Measurements from ENCODE around the gene TEAD3. TPM values are rescaled to one million over a fixed set of nuclear protein-coding genes. Genes with fewer than 3 reads are reported as not detected.

The TEAD3 gene
- total and polyA plus RNA-seq, 2 of the 4 experiments (the other 2 are of a cell fraction) = 5.2 to 28.0 TPM

- Histone ChIP-seq H3K4me1 (ENCODE audit: control insufficient read depth, insufficient read depth, low read length) (peaks cover 6% of the 10 kb centered on the region), H3K9me1 (ENCODE audit: insufficient read depth, low read length) (peaks cover 4% of the 10 kb centered on the region), H4K5ac (ENCODE audit: low read depth, low read length) (no peak overlapping the region), H2BK5ac (ENCODE audit: low read depth, low read length, poor library complexity, severe bottlenecking) (no peak overlapping the region), H2BK120ac (ENCODE audit: low read depth, low read length) (no peak overlapping the region), H3K36me3 (ENCODE audit: control insufficient read depth, insufficient read depth, low read length) (peaks cover 22% of the 10 kb centered on the region), H3K9me3 (ENCODE audit: control insufficient read depth, insufficient read depth, low read length) (no peaks in the 10 kb centered on the region), H4K20me1 (ENCODE audit: insufficient read depth, low read length) (peaks cover 4% of the 10 kb centered on the region; the same call in 1 of the 2 replicates), H3K27ac (ENCODE audit: insufficient read depth, low read length) (no peak overlapping the region), H3K14ac (replicated peaks; ENCODE audit: low read depth, low read length) (no peak overlapping the region), H4K91ac (ENCODE audit: insufficient read depth, low read depth, low read length) (no peak overlapping the region), H3K4me2 (ENCODE audit: low read depth, low read length) (no peak overlapping the region; the same call in 1 of the 2 replicates), H2BK20ac (ENCODE audit: low read depth, low read length) (no peak overlapping the region), H3K79me1 (ENCODE audit: low read depth in 1 of 2, low read length in 2 of 2) (peaks cover 9 to 41% of the 10 kb centered on the region in 2 experiments), H2AK5ac (ENCODE audit: low read depth, low read length) (peak overlapping the region; percentile 87; the same call in 1 of the 2 replicates), H3K4me3 (ENCODE audit: insufficient read depth, low read depth, low read length) (no peak overlapping the region), H2BK15ac (ENCODE audit: low read depth, low read length) (no peak overlapping the region), H2AFZ (replicated peaks; ENCODE audit: low read length, poor library complexity) (no peak overlapping the region), H3K4ac (ENCODE audit: low read depth, low read length) (no peak overlapping the region), H3K27me3 (ENCODE audit: control insufficient read depth, insufficient read depth, low read length) (no peaks in the 10 kb centered on the region), H3K23ac (ENCODE audit: low read depth, low read length) (peak overlapping the region; percentile 58; the same call in 1 of the 2 replicates), H3K18ac (ENCODE audit: low read depth, low read length) (no peak overlapping the region), H3K9ac (ENCODE audit: low read depth, low read length) (no peak overlapping the region), H4K8ac (ENCODE audit: low read depth in 2 of 2, low read length in 2 of 2) (no peak overlapping the region), H3K56ac (ENCODE audit: extremely low read depth, insufficient read depth, low read length) (no peak overlapping the region), H2AK9ac (replicated peaks; ENCODE audit: low read depth, low read length, poor library complexity) (peak overlapping the region; percentile 85)
- dilution Hi-C loops (cut with HindIII; ENCODE audit: low sequenced_read_pairs, unreplicated experiment) (no loop called here), in situ Hi-C loops (cut with MboI; ENCODE audit: low sequenced_read_pairs) (loop anchor here (5.0 kb wide), 1 partner anchor 112 kb away; the partner anchor contains the start of gene PPARD), intact Hi-C loops (cut with micrococcal nuclease) (loop anchor here (5.0 to 10.0 kb wide), 2 partner anchors 157 to 310 kb away; partner anchors contain the start of genes DEF6 and TCP11)
- no TSS peak for BruUV-seq (replicated peaks)
- TF ChIP-seq RCOR1 (IDR thresholded peaks at IDR 0.05; ENCODE audit: insufficient replicate concordance, low read length) = no peak
- no peak for TF ChIP-seq RFX5 (IDR thresholded peaks at IDR 0.05; ENCODE audit: low read depth, low read length)
- no peak for TF ChIP-seq ELK1 (IDR thresholded peaks at IDR 0.05; ENCODE audit: borderline replicate concordance, low read depth, low read length)
- TF ChIP-seq SMC3 (IDR thresholded peaks at IDR 0.05; ENCODE audit: low read depth, low read length) = no peak
- no peak for TF ChIP-seq MXI1 (IDR thresholded peaks at IDR 0.05; ENCODE audit: borderline replicate concordance, low read depth, low read length)
- TF ChIP-seq CHD1 (IDR thresholded peaks at IDR 0.05; ENCODE audit: low read depth, low read length) = no peak
- no peak for TF ChIP-seq NFE2L2 (IDR thresholded peaks at IDR 0.05; ENCODE audit: low read depth, low read length)
- TF ChIP-seq POLR2A (IDR thresholded peaks at IDR 0.05; ENCODE audit: low read depth, low read length) = no peak
- no peak for TF ChIP-seq RAD21 (IDR thresholded peaks at IDR 0.05; ENCODE audit: low read length)
- TF ChIP-seq CEBPB (IDR thresholded peaks at IDR 0.05; ENCODE audit: low read depth, low read length) = no peak
- TF ChIP-seq BHLHE40 (IDR thresholded peaks at IDR 0.05; ENCODE audit: low read depth, low read length) = no peak
- no peak for TF ChIP-seq MAZ (IDR thresholded peaks at IDR 0.05; ENCODE audit: borderline replicate concordance, low read depth, low read length)
- no peak for TF ChIP-seq FOS (IDR thresholded peaks at IDR 0.05; ENCODE audit: low read depth, low read length)
- TF ChIP-seq CTCF (conservative IDR thresholded peaks at IDR 0.05; ENCODE audit: low read depth, low read length) = no peak
- CTCF ChIA-PET = interaction anchor here (0.6 to 0.8 kb wide), 2 partner anchors 23 to 113 kb away, joined by 3 to 8 read pairs; no protein-coding TSS in a partner anchor
- POLR2A ChIA-PET (ENCODE audit: unreplicated experiment) = no interaction called here
- DNase-seq (no peak), ATAC-seq (ENCODE audit: low read depth) (no peak)
- no CpG with 5 or more reads among the region's 9 CpGs for WGBS, 2 experiments (ENCODE audit: extremely low coverage in 2 of 2, insufficient read length in 1 of 2)
Measured at GRCh38 chr6:35454391-35455110, 42.3 kb downstream of the TEAD3 start.
